HepG2 (cell line): Measurements from ENCODE around the gene KXD1. TPM values are rescaled to one million over a fixed set of nuclear protein-coding genes. Genes with fewer than 3 reads are reported as not detected.
A peak's percentile ranks its signal among the peaks of the same experiment; 100 is the strongest.

ENCODE experiments used
- ATAC-seq: fragments of 200-7000 bp; cut with Tn5 transposase; 3 replicates; pipeline ENCODE4 v1.9.1; 2020; ENCODE audit warnings: mild to moderate bottlenecking, moderate library complexity
- BruUV-seq: library from RNA; stranded (reverse); fragments of 400-500 nt; replicated peaks from 2 replicates; lab custom pipeline; 2021; lab: Mats Ljungman, UMichigan
- CTCF ChIA-PET: fragments of 300-600 bp; formaldehyde crosslinking; extraction: SDS; loops from one replicate; lab custom pipeline; 2021; ENCODE audit warnings: low total read pairs, inconsistent platforms, low intra/inter-chr PET ratio; lab: Yijun Ruan, JAX
- POLR2A ChIA-PET: fragments of 350-600 bp; sonication (Branson Sonifier 250); formaldehyde crosslinking; loops from one replicate; lab custom pipeline; 2020; ENCODE audit warnings: antibody characterized with exemption, inconsistent platforms; lab: Yijun Ruan, JAX
- DNase-seq: peaks from one replicate; pipeline ENCODE4 v3.0.0-alpha.2; 2015; ENCODE audit warnings: low spot score
- FAIRE-seq: peaks from 3 replicates; lab custom pipeline; 2011; peaks lifted over from hg19 to GRCh38; lab: Jason Lieb, UNC
- H2AFZ ChIP-seq: one replicate; pipeline ENCODE4 v1.6.1; 2011; ENCODE audit warnings: low read length, inconsistent platforms
- H3K27ac ChIP-seq: fragments of 300-600 bp; 3 replicates; pipeline ENCODE4 v1.8.0; 2011; ENCODE audit warnings: mixed run types, mild to moderate bottlenecking, mixed read lengths, low read length, inconsistent platforms; ENCODE audit not compliant: insufficient read depth; ENCODE audit errors: extremely low read length
- H3K27me3 ChIP-seq, 2 experiments: fragments of 200-600 bp in 1 of 2; 2 replicates in 1 of 2; 3 replicates in 1 of 2; pipeline versions ENCODE4 v1.6.0 to v1.8.0; 2011; ENCODE audit warnings: low read length in 2 of 2, mild to moderate bottlenecking in 2 of 2, moderate library complexity in 2 of 2, inconsistent platforms in 1 of 2; ENCODE audit not compliant: insufficient read depth in 2 of 2, control insufficient read depth in 1 of 2
- H3K36me3 ChIP-seq, 2 experiments: fragments of 200-600 bp in 1 of 2; replicated peaks in 1 of 2; 2 replicates in 1 of 2; 3 replicates in 1 of 2; pipeline versions ENCODE4 v1.5.1 to v1.8.0; 2011; ENCODE audit warnings: low read length in 2 of 2, inconsistent platforms in 1 of 2; ENCODE audit not compliant: insufficient read depth in 2 of 2, control insufficient read depth in 1 of 2
- H3K4me1 ChIP-seq: 2 replicates; pipeline ENCODE4 v1.5.1; 2012; ENCODE audit warnings: low read length, inconsistent platforms; ENCODE audit not compliant: insufficient read depth
- H3K4me2 ChIP-seq: 2 replicates; pipeline ENCODE4 v1.6.0; 2011; ENCODE audit warnings: low read depth, low read length, inconsistent platforms
- H3K4me3 ChIP-seq, 3 experiments: fragments of 200-600 bp in 1 of 3; sonication (generic), shearing (Covaris generic) in 1 of 3; replicated peaks in 1 of 3; 2 replicates each; pipeline ENCODE4 v1.5.1; 2011 to 2016; ENCODE audit warnings: low read length in 3 of 3, inconsistent platforms in 2 of 3, low read depth in 2 of 3, mild to moderate bottlenecking in 2 of 3, control low read depth in 1 of 3, mixed read lengths in 1 of 3; ENCODE audit not compliant: insufficient read depth in 1 of 3
- H3K79me2 ChIP-seq: one replicate; pipeline ENCODE4 v1.6.1; 2011; ENCODE audit warnings: low read length, inconsistent platforms; ENCODE audit not compliant: insufficient read depth
- H3K9ac ChIP-seq: 2 replicates; pipeline ENCODE4 v1.6.0; 2011; ENCODE audit warnings: mild to moderate bottlenecking, low read depth, low read length, inconsistent platforms; ENCODE audit not compliant: insufficient read depth
- H3K9me3 ChIP-seq: 2 replicates; pipeline ENCODE4 v1.5.1; 2012; ENCODE audit warnings: mild to moderate bottlenecking, low read length
- H4K20me1 ChIP-seq: 2 replicates; pipeline ENCODE4 v1.6.0; 2011; ENCODE audit warnings: inconsistent platforms, mild to moderate bottlenecking, low read length, moderate library complexity; ENCODE audit not compliant: insufficient read depth
- AHR ChIP-seq: IDR thresholded peaks from 2 replicates; pipeline ENCODE4 v1.6.1; 2018; ENCODE audit warnings: missing genetic modification reagents, missing compliant biosample characterization
- ATAD3A ChIP-seq: sonication (generic); formaldehyde crosslinking; IDR thresholded peaks from 2 replicates; pipeline ENCODE4 v1.4.0; 2020; ENCODE audit warnings: missing genetic modification reagents
- CBX1 ChIP-seq: IDR thresholded peaks from one replicate; pipeline ENCODE4 v1.6.1; 2016; ENCODE audit warnings: antibody characterized with exemption, low read depth
- DNMT1 ChIP-seq: sonication (generic); formaldehyde crosslinking; IDR thresholded peaks from 2 replicates; pipeline ENCODE4 v1.5.1; 2020; ENCODE audit warnings: mild to moderate bottlenecking, missing genetic modification reagents
- HCFC1 ChIP-seq: fragments of 150-350 bp; IDR thresholded peaks from 2 replicates; pipeline ENCODE4 v1.6.1; 2014; ENCODE audit warnings: low read depth, low read length
- KDM1A ChIP-seq: IDR thresholded peaks from 2 replicates; pipeline ENCODE4 v1.6.1; 2016; ENCODE audit warnings: missing compliant biosample characterization
- NBN ChIP-seq: fragments of 450-650 bp; conservative IDR thresholded peaks from 2 replicates; pipeline ENCODE4 v1.6.1; 2017
- NONO ChIP-seq, 2 experiments: fragments of 450-650 bp in 1 of 2; sonication (generic) in 1 of 2; formaldehyde crosslinking in 1 of 2; IDR thresholded peaks in 1 of 2; conservative IDR thresholded peaks in 1 of 2; 2 replicates each; pipeline versions ENCODE4 v1.6.1 to v1.8.0; 2017 to 2022; ENCODE audit warnings: mild to moderate bottlenecking in 1 of 2, missing genetic modification reagents in 1 of 2, moderate library complexity in 1 of 2
- NR2F2 ChIP-seq: IDR thresholded peaks from 2 replicates; pipeline ENCODE4 v1.6.1; 2012; ENCODE audit warnings: low read depth, inconsistent platforms, borderline replicate concordance
- SAP130 ChIP-seq: IDR thresholded peaks from 2 replicates; pipeline ENCODE4 v1.6.1; 2016; ENCODE audit warnings: low read depth
- SMAD1 ChIP-seq: sonication (generic); formaldehyde crosslinking; IDR thresholded peaks from 2 replicates; pipeline ENCODE4 v1.4.0; 2020; ENCODE audit warnings: missing genetic modification reagents, low read depth, mild to moderate bottlenecking, borderline replicate concordance
- TBX2 ChIP-seq: sonication (generic); formaldehyde crosslinking; IDR thresholded peaks from 2 replicates; pipeline ENCODE4 v1.5.0; 2020; ENCODE audit warnings: missing genetic modification reagents, mild to moderate bottlenecking, borderline replicate concordance
- U2AF2 ChIP-seq: fragments of 200-400 bp; formaldehyde crosslinking; IDR thresholded peaks from 2 replicates; pipeline ENCODE4 v1.6.1; 2017; ENCODE audit warnings: low read depth, mild to moderate bottlenecking, low read length
- XRCC5 ChIP-seq: fragments of 200-400 bp; formaldehyde crosslinking; optimal IDR thresholded peaks from 2 replicates; pipeline ENCODE3; 2017; ENCODE audit warnings: mild to moderate bottlenecking, low read length
- ZBTB3 ChIP-seq: sonication (generic); formaldehyde crosslinking; IDR thresholded peaks from 2 replicates; pipeline ENCODE4 v1.4.0; 2020; ENCODE audit warnings: low read depth, mild to moderate bottlenecking, moderate library complexity, missing genetic modification reagents, borderline replicate concordance
- ZFX ChIP-seq: sonication (generic); formaldehyde crosslinking; IDR thresholded peaks from 2 replicates; pipeline ENCODE4 v1.4.0; 2020; ENCODE audit warnings: mild to moderate bottlenecking, low read depth, missing genetic modification reagents, moderate library complexity
- ZNF383 ChIP-seq: sonication (generic); formaldehyde crosslinking; IDR thresholded peaks from 2 replicates; pipeline ENCODE4 v1.4.0; 2020; ENCODE audit warnings: missing genetic modification reagents, mild to moderate bottlenecking, borderline replicate concordance
- ZNF432 ChIP-seq: sonication (generic); formaldehyde crosslinking; IDR thresholded peaks from 2 replicates; pipeline ENCODE4 v1.5.0; 2020; ENCODE audit warnings: missing genetic modification reagents, mild to moderate bottlenecking, borderline replicate concordance
- ZNF451 ChIP-seq: sonication (generic); formaldehyde crosslinking; IDR thresholded peaks from 2 replicates; pipeline ENCODE4 v1.5.0; 2020; ENCODE audit warnings: mild to moderate bottlenecking, missing genetic modification reagents
- ZNF629 ChIP-seq: sonication (generic); formaldehyde crosslinking; conservative IDR thresholded peaks from 2 replicates; pipeline ENCODE4 v1.5.0; 2020; ENCODE audit warnings: missing genetic modification reagents
- WGBS: methylation state at CpG from one replicate; pipeline ENCODE4 v1.1.6; 2017; ENCODE audit warnings: low lambda C conversion rate; 5-methylcytosine and 5-hydroxymethylcytosine counted together
- in situ Hi-C: cut with HindIII; loops from 2 replicates; pipeline ENCODE4 v1.10.0; 2017; ENCODE audit warnings: low pct_unique_long_range_greater_than_20kb; ENCODE audit not compliant: extremely low pct_ligation_motif_present
- intact Hi-C: fragments of 100-400 bp; cut with micrococcal nuclease; formaldehyde crosslinking; loops from one replicate; pipeline ENCODE4 v1.10.0; 2022; ENCODE audit not compliant: unreplicated experiment
- polyA plus RNA-seq, 8 experiments: library from polyadenylated mRNA; depleted of rRNA in 3 of 8; stranded (reverse) in 7 of 8; unstranded in 1 of 8; fragments of >200 nt; fragmentation: Illumina TruSeq in 4 of 8; extraction: Trizol in 4 of 8; gene quantifications; 2 replicates each; pipeline versions ENCODE4 v1.2.1 to v1.2.3, GENCODE V29; 2011 to 2016; ENCODE audit warnings: low read depth in 4 of 8, missing spikeins in 1 of 8, mixed read lengths in 1 of 8; ENCODE audit not compliant: insufficient read depth in 1 of 8
- total RNA-seq, 5 experiments: library from RNA; depleted of rRNA; stranded (reverse); fragments of >200 nt; fragmentation: Illumina TruSeq; extraction: Trizol; gene quantifications; 2 replicates each; pipeline ENCODE4 v1.2.3, GENCODE V29; 2016; ENCODE audit warnings: low read depth in 1 of 5
- TF ChIP-seq, protein P1 (sequence below): sonication (generic); formaldehyde crosslinking; IDR thresholded peaks from 2 replicates; pipeline ENCODE4 v1.5.0; 2020; ENCODE audit warnings: missing genetic modification reagents
- TF ChIP-seq, protein P2 (sequence below): sonication (generic); formaldehyde crosslinking; IDR thresholded peaks from 2 replicates; pipeline ENCODE4 v1.4.0; 2020; ENCODE audit warnings: missing genetic modification reagents
- TF ChIP-seq, protein P3 (sequence below): sonication (generic); formaldehyde crosslinking; IDR thresholded peaks from 2 replicates; pipeline ENCODE4 v1.5.0; 2020; ENCODE audit warnings: mild to moderate bottlenecking, missing genetic modification reagents, moderate library complexity

Gene KXD1
- total and polyA plus RNA-seq, 2 of the 13 experiments (the other 11 are each of a cell fraction or from before 2014, with no cell fraction given), result 44.6 to 143 TPM

DNA sequence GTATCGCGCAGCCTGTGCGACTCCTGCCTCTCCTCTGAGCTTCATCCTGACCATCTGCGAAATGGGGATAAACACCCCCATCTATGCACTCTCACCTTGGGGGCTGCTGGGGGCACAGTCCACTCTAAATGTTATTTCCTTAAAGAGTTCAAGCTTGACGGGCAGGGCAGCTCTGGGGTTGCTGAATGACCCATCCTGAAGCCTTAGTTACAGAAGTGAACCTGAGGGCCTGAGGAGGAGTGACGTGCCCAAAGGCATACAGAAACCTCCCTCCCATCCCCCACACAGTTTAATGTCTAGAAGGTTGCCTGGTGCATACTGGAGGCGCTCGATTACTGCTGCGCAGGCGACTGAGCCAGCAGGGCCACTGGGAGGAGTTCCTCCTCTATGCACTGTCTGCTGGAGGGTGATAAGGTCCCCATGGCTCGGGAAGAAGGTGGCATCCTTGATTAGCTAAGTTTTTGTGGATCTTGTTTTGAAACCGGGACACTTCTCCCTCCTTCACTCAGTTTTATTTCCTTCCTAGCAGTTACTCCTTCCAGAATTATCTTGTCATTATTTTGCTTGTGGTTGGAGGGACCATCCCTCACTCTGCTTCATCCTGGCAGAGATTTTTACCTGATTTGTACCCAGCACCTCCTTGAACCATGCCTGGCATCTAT lies 13.7 kb upstream of the KXD1 start:
- H2AFZ ChIP-seq, result no peak overlapping the region
- peak; percentile 23 for DNase-seq
- peak overlapping the region; percentile 56; the same call in 1 of the 2 replicates for H3K9ac ChIP-seq
- TF ChIP-seq U2AF2 (no peak), ZBTB3 (CRISPR knock-in tag) (no peak), KDM1A (CRISPR knock-in tag) (no peak), ZNF432 (no peak), ZNF629 (CRISPR knock-in tag) (peak; percentile 82), NBN (no peak), NR2F2 (no peak), TBX2 (CRISPR knock-in tag) (peak; percentile 63; the same call in 1 of the 2 replicates), HCFC1 (no peak), SMAD1 (CRISPR knock-in tag) (no peak), ATAD3A (CRISPR knock-in tag) (no peak), XRCC5 (no peak), ZNF383 (no peak), DNMT1 (CRISPR knock-in tag) (no peak), ZNF451 (0 out of 2 replicates have a peak, but pooled peaks have one; percentile 32), AHR (CRISPR knock-in tag) (no peak), SAP130 (CRISPR knock-in tag) (peak; percentile 0; the same call in 1 of the 2 replicates), NONO (IDR thresholded peaks at IDR 0.05) (no peak), NONO (CRISPR knock-in tag; conservative IDR thresholded peaks at IDR 0.05) (0 out of 2 replicates have a peak, but pooled peaks have one; percentile 23), ZFX (CRISPR knock-in tag) (peak; percentile 17; the same call in 1 of the 2 replicates), CBX1 (peak; percentile 14)
- TF ChIP-seq, protein P1, sequence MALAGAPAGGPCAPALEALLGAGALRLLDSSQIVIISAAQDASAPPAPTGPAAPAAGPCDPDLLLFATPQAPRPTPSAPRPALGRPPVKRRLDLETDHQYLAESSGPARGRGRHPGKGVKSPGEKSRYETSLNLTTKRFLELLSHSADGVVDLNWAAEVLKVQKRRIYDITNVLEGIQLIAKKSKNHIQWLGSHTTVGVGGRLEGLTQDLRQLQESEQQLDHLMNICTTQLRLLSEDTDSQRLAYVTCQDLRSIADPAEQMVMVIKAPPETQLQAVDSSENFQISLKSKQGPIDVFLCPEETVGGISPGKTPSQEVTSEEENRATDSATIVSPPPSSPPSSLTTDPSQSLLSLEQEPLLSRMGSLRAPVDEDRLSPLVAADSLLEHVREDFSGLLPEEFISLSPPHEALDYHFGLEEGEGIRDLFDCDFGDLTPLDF (CRISPR knock-in tag), result no peak
- TF ChIP-seq, protein P2, sequence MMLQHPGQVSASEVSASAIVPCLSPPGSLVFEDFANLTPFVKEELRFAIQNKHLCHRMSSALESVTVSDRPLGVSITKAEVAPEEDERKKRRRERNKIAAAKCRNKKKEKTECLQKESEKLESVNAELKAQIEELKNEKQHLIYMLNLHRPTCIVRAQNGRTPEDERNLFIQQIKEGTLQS (CRISPR knock-in tag), result no peak
- TF ChIP-seq, protein P3, sequence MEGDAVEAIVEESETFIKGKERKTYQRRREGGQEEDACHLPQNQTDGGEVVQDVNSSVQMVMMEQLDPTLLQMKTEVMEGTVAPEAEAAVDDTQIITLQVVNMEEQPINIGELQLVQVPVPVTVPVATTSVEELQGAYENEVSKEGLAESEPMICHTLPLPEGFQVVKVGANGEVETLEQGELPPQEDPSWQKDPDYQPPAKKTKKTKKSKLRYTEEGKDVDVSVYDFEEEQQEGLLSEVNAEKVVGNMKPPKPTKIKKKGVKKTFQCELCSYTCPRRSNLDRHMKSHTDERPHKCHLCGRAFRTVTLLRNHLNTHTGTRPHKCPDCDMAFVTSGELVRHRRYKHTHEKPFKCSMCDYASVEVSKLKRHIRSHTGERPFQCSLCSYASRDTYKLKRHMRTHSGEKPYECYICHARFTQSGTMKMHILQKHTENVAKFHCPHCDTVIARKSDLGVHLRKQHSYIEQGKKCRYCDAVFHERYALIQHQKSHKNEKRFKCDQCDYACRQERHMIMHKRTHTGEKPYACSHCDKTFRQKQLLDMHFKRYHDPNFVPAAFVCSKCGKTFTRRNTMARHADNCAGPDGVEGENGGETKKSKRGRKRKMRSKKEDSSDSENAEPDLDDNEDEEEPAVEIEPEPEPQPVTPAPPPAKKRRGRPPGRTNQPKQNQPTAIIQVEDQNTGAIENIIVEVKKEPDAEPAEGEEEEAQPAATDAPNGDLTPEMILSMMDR, result peak; percentile 26; the same call in 1 of the 2 replicates

More for the DNA sequence above, 13.7 kb upstream of the KXD1 start:
- intact Hi-C loops (loop anchor here (2.0 kb wide), 1 partner anchor 13 kb away; the partner anchor contains the start of gene KXD1), in situ Hi-C loops (no loop called here)
- Histone ChIP-seq H3K4me2 (peak overlapping the region; percentile 97), H4K20me1 (no peaks in the 10 kb centered on the region), H3K4me3 (peak overlapping the region; percentile 65 to 90 (median 81)), H3K36me3 (peaks cover 5 to 16% of the 10 kb centered on the region in 2 experiments), H3K4me1 (peaks cover 37% of the 10 kb centered on the region), H3K9me3 (no peaks in the 10 kb centered on the region), H3K27me3 (no peaks in the 10 kb centered on the region; a peak in 1 of 5 replicates), H3K27ac (no peak overlapping the region), H3K79me2 (peaks cover 9% of the 10 kb centered on the region)
- BruUV-seq, result no TSS peak
- WGBS, result 2% methylated on average over 7 of the region's 12 CpGs
- ChIA-PET POLR2A (interaction anchor here (2.2 to 2.7 kb wide), 2 partner anchors 14 to 44 kb away, joined by 7 to 13 read pairs; partner anchors contain the start of genes KXD1 and REX1BD), CTCF (no interaction called here)
- FAIRE-seq (no peak), ATAC-seq (peak; percentile 49)
